ENCODE measurements around the gene ADAM33. TPM values are rescaled to one million over a fixed set of nuclear protein-coding genes. Genes with fewer than 3 reads are reported as not detected.

The ADAM33 gene
- total RNA-seq, 1 experiment from 2014 or later, result not detected

Other genes starting within 250 kb of the ADAM33 start
- 24.4 TPM for gene ATRN, start 211.0 kb downstream of the ADAM33 start, total RNA-seq (2021; ENCODE audit: unreplicated experiment)
- not detected for gene GFRA4, start 18.6 kb downstream of the ADAM33 start, total RNA-seq (2021; ENCODE audit: unreplicated experiment)
- gene SIGLEC1, start 30.6 kb upstream of the ADAM33 start, total RNA-seq (2021; ENCODE audit: unreplicated experiment), result 0.17 TPM
- not detected for gene HSPA12B, start 50.7 kb upstream of the ADAM33 start, total RNA-seq (2021; ENCODE audit: unreplicated experiment)
- gene ADISSP, start 85.7 kb upstream of the ADAM33 start, total RNA-seq (2021; ENCODE audit: unreplicated experiment), result 99.4 TPM
- gene SPEF1, start 99.4 kb upstream of the ADAM33 start, total RNA-seq (2021; ENCODE audit: unreplicated experiment), result 0.93 TPM
- gene CENPB, start 104.7 kb upstream of the ADAM33 start, total RNA-seq (2021; ENCODE audit: unreplicated experiment), result 67.2 TPM
- 223 TPM for gene CDC25B, start 114.3 kb upstream of the ADAM33 start, total RNA-seq (2021; ENCODE audit: unreplicated experiment)
- 12.1 TPM for gene AP5S1, start 138.5 kb upstream of the ADAM33 start, total RNA-seq (2021; ENCODE audit: unreplicated experiment)
- 60.1 TPM for gene MAVS, start 164.8 kb upstream of the ADAM33 start, total RNA-seq (2021; ENCODE audit: unreplicated experiment)
- 41.6 TPM for gene PANK2, start 207.4 kb upstream of the ADAM33 start, total RNA-seq (2021; ENCODE audit: unreplicated experiment)

Data from HCT116 (cell line).